KG1 (cell line): ENCODE measurements around the gene HPS6.
A peak's percentile ranks its signal among the peaks of the same experiment; 100 is the strongest.

Experiments
- DNase-seq: peaks from one replicate; lab custom pipeline; 2025; lab: John Stamatoyannopoulos, UW

Gene HPS6

DNA sequence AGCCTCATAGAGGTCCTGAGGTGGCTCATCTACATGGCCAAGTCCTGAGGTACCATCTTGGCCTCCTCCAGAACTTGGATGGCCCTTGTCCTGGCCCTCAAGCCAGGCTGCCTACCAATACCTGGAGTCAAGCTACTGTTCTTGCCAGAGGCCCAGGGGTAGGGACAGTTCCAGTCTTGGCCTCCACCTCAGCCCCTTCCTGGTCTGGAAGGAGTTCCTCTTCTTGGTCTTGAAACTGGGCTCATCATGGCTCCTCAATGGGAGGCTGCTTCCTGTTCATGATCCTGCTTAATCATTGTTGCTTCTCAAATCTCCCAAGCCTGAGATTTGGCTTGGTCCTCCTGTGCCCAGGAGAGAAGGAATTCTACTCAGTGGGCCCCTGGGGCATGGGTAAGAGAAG, 3.9 kb downstream of the HPS6 start:
- no peak for DNase-seq

DNA sequence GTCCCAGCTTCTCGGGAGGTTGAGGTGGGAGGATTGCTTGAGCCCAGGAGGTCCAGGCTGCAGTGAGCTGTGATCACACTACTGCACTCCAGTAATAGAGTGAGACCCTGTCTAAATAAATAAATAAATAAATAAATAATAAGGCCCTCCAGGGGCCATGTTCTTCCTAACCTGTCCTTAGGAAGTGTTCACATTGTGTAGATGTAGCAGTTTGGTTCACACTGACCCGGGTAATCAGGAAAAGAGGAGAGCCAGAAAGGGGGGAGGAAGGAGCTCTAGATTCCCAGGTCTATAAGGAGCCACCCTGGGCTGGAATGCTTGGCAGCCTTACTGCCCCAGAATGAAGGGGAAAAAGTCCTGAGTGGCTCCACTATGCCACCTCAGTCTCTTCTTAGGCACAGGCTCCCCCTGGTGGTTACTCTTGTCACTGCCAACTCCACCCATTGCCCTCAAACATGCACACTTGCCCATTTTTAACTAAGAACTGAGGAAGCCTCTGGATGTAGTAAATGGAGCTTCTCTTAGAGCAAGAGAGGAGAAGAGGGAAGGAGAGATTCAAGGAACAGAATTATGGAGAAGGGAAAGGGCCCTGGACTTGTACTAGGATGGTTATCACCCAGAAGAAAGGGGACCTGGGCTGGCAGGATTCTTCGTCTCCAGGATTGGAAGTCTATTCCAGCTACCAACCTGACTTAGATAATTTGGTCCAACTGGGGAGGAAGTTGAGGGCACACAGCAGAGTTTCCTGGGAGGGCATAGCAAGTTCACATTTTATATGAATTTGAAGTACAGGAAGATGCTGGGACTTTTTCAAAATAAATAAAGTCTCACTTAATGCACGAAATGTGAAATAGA, 7.8 kb downstream of the HPS6 start:
- DNase-seq: peak; percentile 57

DNA sequence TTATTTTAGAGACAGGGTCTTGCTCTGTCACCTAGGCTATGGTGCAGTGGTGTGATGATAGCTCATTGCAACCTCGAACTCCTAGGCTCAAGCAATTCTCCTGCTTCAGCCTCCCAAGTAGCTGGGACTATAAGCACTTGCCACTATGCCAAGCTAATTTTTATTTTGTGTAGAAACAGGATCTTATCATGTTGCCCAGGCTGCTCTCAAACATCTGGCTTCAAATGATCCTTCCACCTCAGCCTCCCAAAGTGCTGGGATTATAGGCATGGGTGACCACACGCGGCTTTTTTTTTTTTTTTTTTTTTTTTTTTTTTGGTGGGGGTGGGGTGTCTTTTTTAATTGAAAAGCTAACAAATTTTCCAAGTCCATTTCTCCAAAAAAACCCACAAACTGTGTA, 18.4 kb downstream of the HPS6 start:
- no peak for DNase-seq

DNA sequence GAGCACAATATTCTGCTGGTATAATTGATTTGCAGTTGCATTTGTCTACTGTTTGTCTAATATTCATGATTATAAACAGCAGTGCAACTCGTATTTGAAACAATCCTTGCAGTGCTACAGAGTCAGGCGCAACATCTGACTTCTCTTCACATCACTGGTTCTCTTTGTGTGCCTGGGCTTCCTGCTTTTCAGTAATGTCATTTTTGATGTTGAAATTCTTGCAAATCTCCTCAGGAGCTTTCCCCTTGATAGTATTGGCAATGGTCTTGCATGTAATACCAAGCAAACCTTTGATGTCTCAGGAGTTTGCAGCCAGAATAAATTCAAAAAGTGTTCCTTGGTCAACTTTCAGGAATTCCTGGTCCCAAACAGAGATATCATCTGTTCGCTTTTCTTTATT, 20.2 kb downstream of the HPS6 start:
- no peak for DNase-seq

DNA sequence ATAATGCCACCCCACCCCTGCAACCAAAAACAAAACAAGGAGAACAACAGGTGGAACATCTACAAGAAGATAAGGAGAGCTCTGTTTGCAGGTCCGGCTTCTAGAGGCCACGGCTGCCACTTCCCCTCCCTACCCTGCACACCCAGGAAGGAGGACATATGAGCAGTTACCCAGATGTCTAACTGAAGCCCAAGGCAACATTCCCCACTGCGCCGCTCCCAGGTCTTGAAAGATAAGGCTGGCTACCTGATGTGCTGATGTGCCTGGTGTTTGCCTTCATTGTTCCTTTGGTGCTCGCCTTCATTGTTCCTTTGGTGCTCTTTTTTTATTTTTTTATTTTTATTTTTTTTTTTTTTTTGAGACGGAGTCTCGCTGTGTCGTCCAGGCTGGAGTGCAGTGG, 21.0 kb downstream of the HPS6 start:
- DNase-seq: no peak

DNA sequence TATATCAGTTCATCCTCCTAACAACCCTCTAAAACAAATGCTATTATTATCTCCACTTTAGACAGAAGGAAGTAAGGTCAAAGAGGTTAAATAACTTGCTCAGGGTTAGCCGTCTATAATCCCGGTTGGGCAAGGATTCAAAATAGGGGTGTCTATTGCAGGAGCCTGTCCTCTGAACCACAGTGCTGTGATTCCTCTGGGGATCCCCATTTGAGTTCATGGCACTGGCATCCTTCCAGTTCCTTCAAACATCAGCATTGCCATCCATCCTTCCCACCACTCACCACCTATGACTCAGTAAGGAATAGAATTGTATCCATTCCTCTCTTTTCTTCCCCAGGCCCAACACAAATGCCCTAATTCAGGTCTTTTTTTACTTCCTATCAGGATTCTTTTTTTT, 25.6 kb downstream of the HPS6 start:
- DNase-seq: no peak

DNA sequence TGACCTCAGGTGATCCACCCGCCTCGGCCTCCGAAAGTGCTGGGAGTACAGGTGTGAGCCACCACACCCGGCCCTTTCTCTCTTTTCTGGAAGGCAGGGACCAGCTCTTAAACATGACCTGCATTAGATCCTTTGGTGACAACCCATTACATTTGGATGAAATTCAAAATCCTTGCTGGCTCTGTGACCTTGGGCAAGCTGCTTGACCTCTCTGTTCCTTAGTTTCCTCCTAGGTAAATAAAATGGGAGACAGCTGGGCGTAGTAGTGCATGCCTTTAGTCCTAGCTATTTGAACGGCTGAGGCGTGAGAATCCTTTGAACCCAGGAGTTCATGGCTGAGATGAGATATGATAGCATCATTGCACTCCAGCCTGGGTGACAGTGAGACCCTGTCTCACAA, 31.3 kb downstream of the HPS6 start:
- no peak for DNase-seq

DNA sequence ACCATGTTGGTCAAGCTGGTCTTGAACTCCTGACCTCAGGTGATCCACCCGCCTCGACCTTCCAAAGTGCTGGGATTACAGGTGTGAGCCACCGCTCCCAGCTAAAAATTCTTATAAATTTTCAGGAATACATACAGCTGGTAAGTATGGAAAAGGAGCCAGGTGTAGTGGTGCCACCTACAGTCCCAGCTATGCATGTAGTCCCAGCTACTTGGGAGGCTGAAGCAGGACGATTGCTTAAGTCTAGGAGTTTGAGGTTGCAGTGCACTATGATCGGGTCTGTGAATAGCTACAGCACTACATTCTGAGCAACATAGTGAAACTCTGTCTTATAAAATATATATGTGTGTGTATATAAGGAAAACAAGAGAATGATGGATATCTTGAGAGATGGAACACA, 36.0 kb downstream of the HPS6 start:
- DNase-seq: no peak

DNA sequence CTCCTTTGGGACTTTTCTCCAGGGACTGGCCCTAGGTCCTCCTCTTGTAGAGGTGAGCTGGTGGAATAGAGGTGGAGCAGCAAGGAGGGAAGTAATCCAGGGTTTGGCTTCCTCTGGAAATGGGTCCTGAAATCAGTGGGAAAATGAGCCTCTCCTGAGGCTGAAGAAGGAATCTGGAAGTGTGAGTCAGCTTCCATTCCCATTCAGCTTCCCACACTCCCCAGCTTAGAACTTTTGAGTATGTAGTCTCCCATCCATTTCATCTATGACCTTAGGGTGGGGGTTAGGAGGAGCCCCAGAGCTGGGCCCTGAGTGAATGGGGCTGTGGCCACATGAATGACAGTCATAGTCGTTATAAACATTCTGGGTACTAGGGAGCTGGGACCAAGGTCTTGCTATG, 37.3 kb downstream of the HPS6 start:
- no peak for DNase-seq

DNA sequence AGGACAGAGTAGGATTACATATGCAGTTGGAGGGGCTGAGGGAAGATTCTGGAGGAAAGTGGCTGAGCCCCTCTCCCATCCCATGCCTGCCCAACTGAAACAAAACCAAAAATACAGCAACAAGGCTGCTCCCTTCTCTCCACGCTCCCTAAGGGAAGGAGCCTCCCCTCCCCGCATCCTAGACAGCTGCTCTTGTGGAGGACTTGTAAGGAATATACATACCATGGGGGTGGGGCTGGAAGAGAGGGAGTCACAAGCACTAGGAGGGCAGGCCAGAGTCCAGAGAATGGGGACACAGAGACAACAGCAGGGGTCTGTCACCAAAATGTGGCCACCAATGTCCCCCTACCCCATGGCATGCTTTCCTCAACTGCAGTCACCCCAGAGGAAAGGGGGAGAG, 41.8 kb downstream of the HPS6 start:
- DNase-seq: no peak

DNA sequence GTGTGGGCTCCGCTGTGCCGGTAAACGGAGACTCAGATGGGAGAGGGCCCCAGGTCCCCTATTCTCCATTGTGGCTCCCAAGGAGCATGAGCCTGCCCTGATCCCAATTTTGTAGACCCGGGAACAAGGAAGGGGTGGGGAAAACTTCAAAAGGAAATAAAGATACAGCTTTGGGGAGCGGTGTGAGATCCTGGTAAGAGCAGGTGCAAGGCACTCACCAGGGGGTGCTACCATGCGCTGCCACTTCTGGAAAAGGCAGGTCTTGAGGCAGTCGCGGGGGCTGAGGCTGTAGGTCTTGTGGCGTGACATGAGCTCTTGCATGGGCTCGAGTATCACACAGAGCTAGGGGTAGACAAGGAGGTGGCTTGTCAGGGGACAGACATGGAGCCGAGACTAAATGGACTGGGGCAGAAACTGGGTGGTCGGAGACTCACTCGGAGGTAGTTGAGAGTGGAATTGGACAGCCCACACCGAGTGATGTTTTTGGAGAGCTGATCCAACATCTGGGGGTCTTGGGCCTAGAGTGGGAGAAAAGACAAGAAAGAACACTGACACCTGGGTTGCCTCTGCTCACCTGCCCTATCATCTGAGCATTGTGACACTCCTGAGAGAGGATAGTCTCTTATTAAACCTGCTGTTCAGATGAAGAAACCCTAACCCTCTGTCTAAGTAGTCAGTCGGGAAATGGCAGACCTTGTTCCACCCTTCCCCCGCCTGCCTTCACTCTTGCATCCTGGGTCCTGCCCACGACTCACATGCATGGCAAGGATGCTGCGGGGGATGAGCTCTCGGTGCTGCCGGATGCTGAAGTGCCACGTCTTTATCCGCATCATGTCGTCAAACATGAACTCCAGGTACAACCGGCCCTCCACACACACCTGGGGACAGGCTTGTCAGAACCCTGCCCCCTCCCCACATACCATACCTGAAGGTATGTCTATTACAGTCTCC, 44.3 kb downstream of the HPS6 start:
- DNase-seq: no peak

DNA sequence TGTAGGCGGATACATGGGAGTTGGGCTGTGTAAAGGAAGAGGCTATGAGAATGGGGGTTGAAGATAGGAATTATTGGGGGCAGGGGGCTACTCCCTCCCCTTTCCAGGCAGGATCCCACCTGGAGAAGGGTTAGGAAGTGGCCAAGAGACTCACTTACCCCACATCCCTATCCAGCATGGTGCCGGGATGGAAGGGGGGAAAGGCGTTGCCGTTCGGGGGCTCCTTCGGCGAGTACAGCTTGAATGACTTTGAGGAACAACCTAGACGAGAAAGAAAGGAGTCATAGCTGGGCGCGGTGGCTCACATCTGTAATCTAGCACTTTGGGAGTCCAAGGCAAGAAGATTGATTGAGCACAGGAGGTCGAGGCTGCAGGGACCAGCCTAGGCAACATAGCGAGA, 46.1 kb downstream of the HPS6 start:
- no peak for DNase-seq

DNA sequence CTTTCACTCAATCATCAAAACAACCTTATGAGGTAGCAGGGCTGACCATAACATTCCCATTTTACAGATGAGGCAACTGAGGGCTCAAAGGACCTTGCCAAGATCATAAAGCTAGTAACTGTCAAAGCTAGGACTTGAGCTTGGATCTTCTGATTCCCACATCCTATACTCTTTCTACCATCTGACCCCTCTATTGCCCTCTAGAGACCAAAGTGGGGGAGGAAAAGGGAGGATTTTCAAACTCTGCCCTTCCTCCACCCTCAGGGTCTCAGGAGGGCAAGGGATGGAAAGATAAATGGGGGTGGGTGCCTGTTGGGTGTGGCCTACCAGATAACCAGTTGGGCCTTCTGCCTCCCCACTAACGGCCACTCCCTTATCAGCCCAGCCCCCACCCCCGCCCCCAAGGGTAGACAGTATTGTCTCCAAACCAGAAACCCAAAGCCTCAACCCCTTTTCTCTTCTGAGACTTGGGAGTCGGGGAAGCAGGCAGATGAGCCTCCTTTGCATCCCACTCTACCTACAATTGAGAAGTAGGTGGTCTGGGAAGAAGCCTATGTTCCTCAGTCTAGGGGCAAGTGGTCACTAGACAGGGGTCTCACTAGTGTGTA, 47.2 kb downstream of the HPS6 start:
- DNase-seq: no peak

DNA sequence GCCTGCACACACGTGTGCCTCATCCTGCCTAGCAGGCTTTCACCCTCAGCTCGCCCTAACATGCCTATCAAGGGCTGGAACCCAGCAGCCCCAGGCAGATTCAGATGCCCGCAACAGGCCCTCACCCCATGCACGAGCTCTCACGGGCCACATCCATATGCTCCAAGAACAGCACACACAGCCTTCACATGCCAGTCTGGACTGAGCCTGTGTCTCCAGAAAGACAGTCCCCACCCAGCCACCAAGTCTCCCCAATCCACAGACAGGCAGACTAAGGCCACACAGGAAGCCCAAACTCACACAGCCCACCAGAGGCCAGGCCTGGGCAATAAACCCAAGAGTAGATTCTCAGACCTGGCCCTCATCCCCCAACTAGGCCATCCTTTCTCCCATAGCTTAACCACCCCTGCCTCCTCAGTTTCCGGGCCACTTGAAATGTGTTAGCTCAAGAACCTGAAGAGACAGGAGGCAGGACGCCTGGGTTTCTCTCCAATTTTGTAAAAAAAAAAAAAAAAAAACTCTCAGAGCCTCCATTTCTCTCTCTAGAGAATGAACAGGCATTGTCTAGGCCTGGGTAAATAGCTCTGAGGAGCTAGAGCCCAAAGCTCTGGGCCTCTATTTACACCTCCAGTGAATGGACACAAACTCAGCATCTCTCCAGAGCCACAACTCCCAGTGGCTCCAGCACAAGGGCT, 48.3 kb downstream of the HPS6 start:
- peak; percentile 14 for DNase-seq

DNA sequence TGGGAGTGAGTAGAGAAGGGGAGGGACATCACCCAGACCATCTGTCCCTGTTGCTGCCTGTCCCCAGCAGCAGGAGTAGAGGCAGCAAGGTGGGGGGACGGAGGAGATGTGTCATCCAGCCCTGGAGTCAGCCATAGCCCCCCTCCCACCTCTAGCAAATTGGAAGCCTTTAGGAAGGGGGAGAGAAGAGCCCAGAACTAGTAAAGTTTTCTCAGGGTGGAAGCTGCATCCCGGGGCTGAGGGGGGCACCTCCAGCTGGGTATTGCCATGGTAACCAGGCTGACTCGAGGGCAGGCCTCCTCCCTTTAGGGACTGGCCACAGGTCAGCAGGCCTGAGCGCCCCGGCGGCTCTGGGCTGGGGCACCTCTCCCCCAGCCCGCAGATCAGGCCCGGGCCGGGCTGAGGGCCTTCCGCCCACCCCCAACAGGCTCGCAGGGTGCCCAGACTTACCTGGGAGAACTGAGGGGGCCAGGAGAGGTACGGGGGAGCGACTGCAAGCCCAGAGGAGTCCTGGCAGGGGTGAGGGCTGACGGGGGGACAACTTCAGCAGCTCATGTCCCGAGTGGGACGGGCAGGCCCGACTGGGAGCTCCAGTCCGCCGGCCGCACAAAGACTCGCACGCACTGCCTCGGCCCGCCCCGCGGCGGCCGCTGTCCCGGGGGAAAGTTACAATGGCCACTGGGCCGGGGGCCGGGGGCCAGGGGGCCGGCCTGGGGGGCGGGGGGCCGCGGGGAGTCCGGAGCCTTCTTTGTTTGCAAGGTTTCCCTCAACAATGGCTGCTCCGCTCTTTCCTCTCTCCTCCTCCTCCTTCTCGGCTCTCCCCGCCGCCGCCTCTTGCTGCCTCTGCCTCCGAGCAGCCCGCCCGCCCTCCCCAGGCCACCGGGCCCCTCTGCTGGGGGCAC, 49.1 kb downstream of the HPS6 start:
- DNase-seq: no peak

DNA sequence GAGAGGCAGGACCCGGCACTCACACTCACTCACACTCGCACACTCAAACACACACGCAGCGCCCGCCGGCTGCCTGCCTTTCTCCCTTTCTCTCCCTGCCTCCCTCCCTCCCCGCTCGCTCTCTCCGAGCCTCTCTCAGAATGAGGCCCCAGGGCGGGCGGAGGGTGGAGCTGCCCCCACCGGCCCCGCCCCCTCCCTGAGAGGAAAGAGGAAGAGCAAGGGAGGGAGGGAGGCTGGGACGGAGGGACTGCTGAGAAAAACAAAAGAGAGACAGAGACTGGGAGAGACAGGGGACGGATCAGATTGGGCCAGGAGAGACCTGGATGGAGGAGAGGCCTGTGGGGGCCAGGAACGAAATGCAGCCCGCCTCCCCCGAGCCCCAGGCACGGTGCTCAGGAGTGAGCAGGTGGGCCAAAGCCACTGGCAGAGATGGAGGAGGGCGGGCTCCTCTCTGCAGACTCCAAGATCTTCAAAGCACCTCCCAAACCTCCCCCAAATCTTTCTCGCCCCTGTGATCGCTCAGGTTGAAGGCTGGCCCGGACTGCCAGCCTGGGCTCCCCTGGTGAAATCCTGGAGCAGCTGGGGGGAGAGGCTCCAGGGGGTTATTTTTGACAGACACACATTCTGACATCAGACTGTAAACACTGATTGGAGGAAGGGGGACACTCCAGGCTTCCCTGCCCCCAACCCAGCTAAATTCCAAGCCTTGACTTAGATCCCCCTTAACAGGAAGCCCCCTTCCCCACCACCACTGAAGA, 49.9 kb downstream of the HPS6 start:
- peak; percentile 67 for DNase-seq

DNA sequence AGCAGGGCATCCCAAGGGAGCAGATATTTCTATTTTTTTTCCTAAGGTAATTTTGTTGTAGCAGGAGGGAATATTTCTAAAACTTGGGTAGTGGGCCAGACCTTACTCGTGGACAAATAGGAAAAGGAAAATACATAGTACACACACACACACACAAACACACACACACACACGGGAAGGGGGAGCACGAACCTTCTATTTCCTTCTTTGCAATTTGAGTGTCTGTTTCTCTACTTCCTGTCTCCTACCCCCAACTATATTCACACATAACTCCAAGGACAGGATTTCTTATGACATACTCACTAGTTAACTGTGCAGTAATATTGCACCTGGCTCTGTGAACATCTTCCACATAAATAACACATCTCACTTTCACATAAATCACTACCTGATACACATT, 50.6 kb downstream of the HPS6 start:
- peak; percentile 20 for DNase-seq

DNA sequence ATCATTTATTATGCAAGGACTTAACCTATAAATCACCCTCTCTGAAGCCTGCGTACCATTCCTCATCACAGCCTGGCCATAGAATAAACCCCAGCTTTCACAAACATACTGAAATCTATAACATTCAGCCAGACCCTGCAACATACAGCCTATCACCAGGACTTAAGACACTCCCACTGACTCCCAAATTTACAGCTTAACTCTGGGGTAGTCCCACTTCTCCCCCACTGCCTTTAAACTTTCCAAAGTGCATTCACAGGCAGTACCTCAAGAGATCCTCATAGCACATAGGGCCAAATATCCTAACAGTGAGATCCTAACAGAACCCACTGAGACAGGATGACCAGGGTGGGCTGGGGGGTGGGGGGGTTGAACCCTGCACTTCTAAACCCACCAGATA, 51.5 kb downstream of the HPS6 start:
- DNase-seq: no peak
